Spinal cord (tissue), 10 donors: Measurements from ENCODE around the gene LRRC4C. TPM values are rescaled to one million over a fixed set of nuclear protein-coding genes. Genes with fewer than 3 reads are reported as not detected.
A peak's percentile ranks its signal among the peaks of the same experiment; 100 is the strongest.

Source experiments
- DNase-seq, 6 donors: peaks; one replicate each; pipeline versions ENCODE4 v3.0.0 to v3.0.0-alpha.2; 2013 to 2015; ENCODE audit warnings: low spot score in 6 of 6, low read depth in 4 of 6
- H3K27ac ChIP-seq: one replicate; pipeline ENCODE4 v1.5.1; 2013; ENCODE audit warnings: low read depth, low read length, control low read depth
- H3K27me3 ChIP-seq: one replicate; pipeline ENCODE4 v1.6.1; 2013; ENCODE audit warnings: low read length; ENCODE audit not compliant: control insufficient read depth, insufficient read depth
- H3K36me3 ChIP-seq: one replicate; pipeline ENCODE4 v1.6.1; 2013; ENCODE audit warnings: low read length; ENCODE audit not compliant: control insufficient read depth, insufficient read depth
- H3K4me1 ChIP-seq: one replicate; pipeline ENCODE4 v1.6.1; 2013; ENCODE audit warnings: low read length; ENCODE audit not compliant: control insufficient read depth, insufficient read depth
- H3K4me3 ChIP-seq: one replicate; pipeline ENCODE4 v1.5.1; 2013; ENCODE audit warnings: low read depth, low read length, control low read depth
- H3K9me3 ChIP-seq: one replicate; pipeline ENCODE4 v1.6.1; 2013; ENCODE audit warnings: low read length; ENCODE audit not compliant: control insufficient read depth, insufficient read depth
- WGBS: methylation state at CpG from one replicate; pipeline ENCODE4 v1.1.5; 2013; ENCODE audit warnings: missing lambda C conversion rate; ENCODE audit not compliant: insufficient coverage; 5-methylcytosine and 5-hydroxymethylcytosine counted together
- polyA plus RNA-seq, 2 donors: library from polyadenylated mRNA; unstranded; fragments of 120-200 nt; gene quantifications; one replicate each; pipeline ENCODE4 v1.2.1, GENCODE V29; 2013; ENCODE audit not compliant: insufficient read length in 2 of 2
- total RNA-seq, 2 donors: library from RNA; depleted of rRNA in 1 of 2; stranded (reverse); fragments of 120-200 nt in 1 of 2; fragments of >200 nt in 1 of 2; gene quantifications; one replicate each; pipeline versions ENCODE4 v1.2.3 to v1.2.4, GENCODE V29; 2013 to 2014
- donor health status: healthy.

LRRC4C gene
- total and polyA plus RNA-seq, 4 donors: 25.6 to 54.9 (median 39.0) TPM

DNA sequence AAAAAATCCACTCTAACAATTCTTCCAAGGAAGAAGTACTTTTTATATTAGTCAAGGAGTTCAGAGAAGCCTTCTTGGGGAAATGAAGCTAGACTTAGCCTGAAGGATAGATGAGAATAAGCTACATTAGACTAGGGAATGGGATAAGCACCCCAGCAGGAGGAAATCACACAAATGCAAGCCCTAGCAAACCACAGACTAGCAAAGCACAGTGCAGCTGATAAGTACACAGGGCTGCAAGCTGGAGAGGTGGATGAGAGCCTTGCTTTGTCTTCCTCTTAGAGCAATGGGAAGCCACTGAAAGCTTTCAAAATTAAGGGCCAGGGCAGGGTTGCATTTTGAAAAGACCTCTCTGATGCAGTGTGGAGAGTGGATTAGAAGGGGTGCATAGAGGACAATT, 946.2 kb downstream of the LRRC4C start:
- no peak overlapping the region for H3K27ac ChIP-seq
- no peaks in the 10 kb centered on the region for H3K36me3 ChIP-seq
- no peak overlapping the region for H3K4me3 ChIP-seq
- peaks cover 2% of the 10 kb centered on the region for H3K9me3 ChIP-seq
- no peak for DNase-seq
- H3K27me3 ChIP-seq: no peaks in the 10 kb centered on the region
- H3K4me1 ChIP-seq: no peaks in the 10 kb centered on the region

DNA sequence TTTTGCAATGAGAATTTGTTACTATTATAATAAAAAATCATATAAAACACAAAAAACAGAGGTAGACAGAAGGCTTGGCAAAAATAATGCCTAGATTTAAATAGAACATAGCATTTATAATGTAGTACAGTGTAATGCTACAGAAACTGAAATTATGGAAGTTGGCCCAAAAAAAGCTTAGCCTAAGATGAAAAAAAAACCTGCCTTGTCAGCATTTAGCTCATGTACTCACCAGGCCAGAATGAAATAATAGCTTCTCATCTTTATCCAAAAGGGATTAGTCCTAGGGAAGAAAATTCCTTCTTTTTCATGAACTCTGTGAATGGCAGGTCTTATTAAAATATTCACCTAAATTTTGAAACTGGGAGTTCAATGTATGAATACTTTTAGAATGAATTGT, 951.1 kb downstream of the LRRC4C start:
- no peaks in the 10 kb centered on the region for H3K36me3 ChIP-seq
- no peak overlapping the region for H3K4me3 ChIP-seq
- H3K9me3 ChIP-seq: no peaks in the 10 kb centered on the region
- DNase-seq: peak in 1 of 6 donors; percentile 4
- no peak overlapping the region for H3K27ac ChIP-seq
- H3K27me3 ChIP-seq: no peaks in the 10 kb centered on the region
- no peaks in the 10 kb centered on the region for H3K4me1 ChIP-seq

DNA sequence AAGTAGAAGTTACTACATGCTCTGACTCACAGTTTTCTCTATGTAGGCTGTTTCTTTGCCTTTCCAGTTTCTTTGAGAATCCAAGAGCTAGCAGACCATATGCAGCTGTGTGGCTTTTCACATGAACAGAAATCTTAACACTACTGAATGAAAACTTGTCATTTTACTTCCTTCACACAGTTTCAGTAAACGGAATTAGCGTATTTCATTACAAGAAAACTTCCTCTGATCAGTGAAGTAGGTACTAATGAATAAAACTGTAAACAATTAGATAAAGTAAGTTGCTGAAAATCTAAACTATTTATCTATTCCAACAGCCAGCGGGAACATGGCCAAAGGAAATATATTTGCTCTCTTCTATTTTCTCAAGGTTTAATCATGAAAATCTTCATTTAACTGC, 953.2 kb downstream of the LRRC4C start:
- Histone ChIP-seq H3K36me3 (no peaks in the 10 kb centered on the region), H3K4me3 (no peak overlapping the region), H3K27me3 (no peaks in the 10 kb centered on the region), H3K4me1 (no peaks in the 10 kb centered on the region), H3K9me3 (no peaks in the 10 kb centered on the region), H3K27ac (no peak overlapping the region)
- WGBS: no CpG with 5 or more reads among the region's 3 CpGs
- DNase-seq: no peak

DNA sequence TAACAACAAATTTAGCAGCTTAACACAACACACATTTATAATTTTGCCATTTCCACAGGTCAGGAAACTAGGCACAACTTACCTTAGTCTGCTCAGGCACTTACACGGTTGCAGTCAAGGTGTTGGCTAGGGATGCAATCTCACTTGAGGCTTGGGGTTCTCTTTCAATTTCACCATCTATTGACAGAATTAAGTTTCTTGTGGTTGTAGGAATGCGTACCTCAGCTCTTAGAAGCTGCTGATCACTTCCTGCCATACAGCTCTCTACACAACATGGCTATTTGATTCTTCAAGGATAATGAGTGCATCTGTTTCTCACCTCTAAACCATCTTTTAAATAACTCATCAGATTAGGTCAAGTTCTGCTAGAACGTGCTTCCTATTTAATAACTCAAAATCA, 968.1 kb downstream of the LRRC4C start:
- H3K27ac ChIP-seq: no peak overlapping the region
- H3K4me1 ChIP-seq: no peaks in the 10 kb centered on the region
- no CpG with 5 or more reads among the region's 3 CpGs for WGBS
- H3K4me3 ChIP-seq: no peak overlapping the region
- H3K27me3 ChIP-seq: no peaks in the 10 kb centered on the region
- no peak for DNase-seq
- H3K36me3 ChIP-seq: no peaks in the 10 kb centered on the region
- H3K9me3 ChIP-seq: no peaks in the 10 kb centered on the region

DNA sequence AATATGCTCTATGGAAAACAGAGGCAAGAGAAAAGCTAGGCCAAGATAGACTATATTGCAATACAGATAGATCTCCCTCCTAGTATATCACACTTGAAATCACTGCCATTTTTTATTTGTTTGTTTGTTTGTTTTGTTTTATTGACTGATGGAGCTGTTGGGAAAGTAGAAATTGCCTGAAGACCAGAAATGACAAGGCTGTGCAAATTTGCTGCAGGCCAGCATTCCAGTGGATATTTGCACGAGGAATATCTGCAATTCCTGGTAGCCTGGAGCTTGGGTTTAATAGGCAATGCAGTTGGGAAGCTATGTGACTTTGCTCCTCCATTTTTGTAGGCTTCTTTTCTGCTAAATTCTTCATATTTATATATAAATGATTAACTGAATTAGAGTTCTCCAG, 991.7 kb downstream of the LRRC4C start:
- no peaks in the 10 kb centered on the region for H3K36me3 ChIP-seq
- no peaks in the 10 kb centered on the region for H3K27me3 ChIP-seq
- no peaks in the 10 kb centered on the region for H3K9me3 ChIP-seq
- no peak for DNase-seq
- H3K4me3 ChIP-seq: no peak overlapping the region
- H3K4me1 ChIP-seq: no peaks in the 10 kb centered on the region
- 80% methylated on average over 1 of the region's 1 CpG for WGBS
- H3K27ac ChIP-seq: no peak overlapping the region

DNA sequence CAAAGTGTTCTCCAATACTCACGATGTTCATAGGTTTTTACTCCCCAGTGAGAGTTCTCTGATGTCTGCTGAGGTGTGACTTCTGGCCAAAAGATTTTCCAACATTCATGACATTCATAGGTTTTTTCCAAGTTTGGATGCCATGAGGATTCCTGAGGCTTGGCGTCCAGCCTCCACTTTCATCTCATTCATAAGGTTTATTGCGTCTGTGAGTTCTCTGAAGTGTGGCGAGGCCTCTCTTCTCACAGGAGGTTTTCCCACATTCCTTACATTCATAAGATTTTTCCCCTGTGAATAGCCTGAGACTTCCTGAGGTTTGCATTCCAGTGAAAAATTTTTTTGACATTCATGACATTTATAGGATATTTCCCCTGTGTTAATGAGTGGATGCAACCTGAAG, 1014.1 kb downstream of the LRRC4C start:
- H3K27me3 ChIP-seq: no peaks in the 10 kb centered on the region
- peaks cover 5% of the 10 kb centered on the region for H3K9me3 ChIP-seq
- H3K4me3 ChIP-seq: no peak overlapping the region
- H3K27ac ChIP-seq: no peak overlapping the region
- H3K36me3 ChIP-seq: no peaks in the 10 kb centered on the region
- H3K4me1 ChIP-seq: no peaks in the 10 kb centered on the region
- no CpG with 5 or more reads among the region's 4 CpGs for WGBS
- no peak for DNase-seq

DNA sequence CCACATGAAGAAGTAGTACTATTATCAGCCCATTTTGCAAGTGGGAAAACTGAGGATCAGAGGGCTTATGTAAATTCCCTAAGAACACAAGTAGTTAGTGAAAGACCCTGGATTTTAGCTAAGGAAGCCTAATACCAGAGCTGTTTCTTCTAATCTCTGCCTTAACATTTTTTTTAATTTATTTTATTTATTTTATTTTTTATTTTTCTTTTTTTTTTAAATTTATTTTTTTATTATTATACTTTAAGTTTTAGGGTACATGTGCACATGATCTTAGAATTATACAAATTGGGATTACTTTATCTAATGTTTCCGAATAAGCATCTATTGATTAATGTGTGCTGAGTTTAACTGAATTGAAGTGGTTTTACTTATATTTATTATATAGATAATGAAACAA, 1015.3 kb downstream of the LRRC4C start:
- Histone ChIP-seq H3K4me3 (no peak overlapping the region), H3K27ac (no peak overlapping the region), H3K36me3 (no peaks in the 10 kb centered on the region), H3K27me3 (no peaks in the 10 kb centered on the region), H3K4me1 (no peaks in the 10 kb centered on the region), H3K9me3 (peaks cover 5% of the 10 kb centered on the region)
- DNase-seq: no peak
- WGBS: no CpG with 5 or more reads among the region's 1 CpG

DNA sequence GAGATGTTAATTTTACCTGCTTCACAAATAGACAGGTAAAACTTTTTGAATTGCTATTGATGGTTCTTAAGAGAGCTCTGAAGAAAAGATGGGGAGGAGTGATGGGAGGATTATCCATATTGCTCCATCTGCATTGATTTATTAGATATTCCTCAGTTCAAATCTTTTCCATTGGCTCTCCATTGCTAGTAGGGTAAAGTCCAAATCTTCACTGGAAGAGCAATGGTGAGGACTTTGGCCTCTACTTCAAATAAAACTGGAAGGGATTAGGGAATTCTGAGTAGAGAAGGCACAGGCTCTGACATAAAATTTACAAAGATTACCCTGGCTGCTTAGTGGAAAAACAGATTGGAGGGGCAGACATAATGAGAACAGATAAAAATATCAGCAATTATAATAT, 1024.1 kb downstream of the LRRC4C start:
- no peak for DNase-seq
- Histone ChIP-seq H3K4me3 (no peak overlapping the region), H3K36me3 (no peaks in the 10 kb centered on the region), H3K4me1 (no peaks in the 10 kb centered on the region), H3K9me3 (no peaks in the 10 kb centered on the region), H3K27me3 (no peaks in the 10 kb centered on the region), H3K27ac (no peak overlapping the region)

DNA sequence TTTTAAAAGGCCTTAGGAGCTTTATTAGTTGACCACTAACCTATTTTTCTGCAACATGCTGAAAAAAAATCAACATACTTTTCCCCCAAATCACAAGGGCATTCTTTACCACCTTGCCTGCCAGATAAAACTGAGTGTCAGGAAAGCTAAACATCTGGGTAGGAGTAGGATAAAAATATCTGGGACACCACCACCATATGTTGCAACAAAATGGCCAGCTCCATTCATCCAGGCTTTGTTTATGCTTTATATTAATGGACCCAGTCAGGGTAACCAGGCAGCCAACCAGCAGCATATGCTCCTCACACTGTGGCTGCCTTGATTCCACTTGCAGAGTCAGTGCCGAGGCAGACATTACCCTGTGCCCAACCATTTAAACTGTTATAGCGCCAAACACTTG, 1024.5 kb downstream of the LRRC4C start:
- Histone ChIP-seq H3K9me3 (no peaks in the 10 kb centered on the region), H3K4me3 (no peak overlapping the region), H3K27ac (no peak overlapping the region), H3K27me3 (no peaks in the 10 kb centered on the region), H3K36me3 (no peaks in the 10 kb centered on the region), H3K4me1 (no peaks in the 10 kb centered on the region)
- peak in 1 of 6 donors; percentile 21 for DNase-seq
- WGBS: no CpG with 5 or more reads among the region's 2 CpGs

DNA sequence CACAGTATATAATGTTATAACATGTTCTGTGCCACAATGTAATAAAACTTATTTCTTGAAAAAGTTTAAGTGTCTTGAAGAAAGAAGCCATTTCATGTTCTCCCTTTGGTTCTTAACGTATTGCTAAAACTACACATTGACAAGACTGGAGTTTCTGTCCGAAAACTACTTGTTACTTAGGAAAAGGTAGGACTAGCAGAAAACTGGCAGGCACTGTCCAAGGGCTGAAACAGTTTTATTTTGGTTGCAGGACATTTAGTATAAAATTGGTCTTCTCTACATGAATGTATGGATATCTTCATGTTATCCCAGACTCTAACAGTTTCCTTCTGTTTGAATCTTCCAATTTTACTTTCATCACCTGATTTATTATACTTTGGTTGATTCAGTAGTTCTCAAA, 1027.1 kb downstream of the LRRC4C start:
- no peaks in the 10 kb centered on the region for H3K4me1 ChIP-seq
- no peak overlapping the region for H3K4me3 ChIP-seq
- no peak overlapping the region for H3K27ac ChIP-seq
- no peaks in the 10 kb centered on the region for H3K36me3 ChIP-seq
- WGBS: no CpG with 5 or more reads among the region's 2 CpGs
- DNase-seq: no peak
- H3K27me3 ChIP-seq: no peaks in the 10 kb centered on the region
- H3K9me3 ChIP-seq: no peaks in the 10 kb centered on the region

DNA sequence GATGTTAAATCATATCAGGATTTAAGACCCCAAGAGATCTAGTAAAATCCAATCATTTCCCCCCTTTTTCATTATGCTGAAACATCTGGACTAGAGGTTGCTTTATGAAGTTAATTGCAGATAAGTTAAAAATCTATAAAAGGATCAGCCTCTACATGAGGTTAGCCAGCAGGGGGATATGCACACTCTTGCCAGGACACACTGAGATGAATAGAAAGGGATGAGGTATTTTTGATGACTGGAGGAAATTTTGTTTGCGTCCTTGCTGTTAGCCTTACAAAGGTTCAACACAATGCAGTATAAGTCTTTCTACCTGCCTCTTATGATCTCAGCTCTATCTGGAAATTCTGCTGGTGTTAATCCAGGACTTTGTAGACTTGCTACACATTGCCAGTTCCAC, 1034.3 kb downstream of the LRRC4C start:
- WGBS: no CpG with 5 or more reads among the region's 1 CpG
- DNase-seq: no peak
- no peaks in the 10 kb centered on the region for H3K9me3 ChIP-seq
- no peak overlapping the region for H3K4me3 ChIP-seq
- no peaks in the 10 kb centered on the region for H3K36me3 ChIP-seq
- H3K4me1 ChIP-seq: no peaks in the 10 kb centered on the region
- no peak overlapping the region for H3K27ac ChIP-seq
- H3K27me3 ChIP-seq: no peaks in the 10 kb centered on the region
